Measurements from ENCODE around the gene FNIP2.

DNA sequence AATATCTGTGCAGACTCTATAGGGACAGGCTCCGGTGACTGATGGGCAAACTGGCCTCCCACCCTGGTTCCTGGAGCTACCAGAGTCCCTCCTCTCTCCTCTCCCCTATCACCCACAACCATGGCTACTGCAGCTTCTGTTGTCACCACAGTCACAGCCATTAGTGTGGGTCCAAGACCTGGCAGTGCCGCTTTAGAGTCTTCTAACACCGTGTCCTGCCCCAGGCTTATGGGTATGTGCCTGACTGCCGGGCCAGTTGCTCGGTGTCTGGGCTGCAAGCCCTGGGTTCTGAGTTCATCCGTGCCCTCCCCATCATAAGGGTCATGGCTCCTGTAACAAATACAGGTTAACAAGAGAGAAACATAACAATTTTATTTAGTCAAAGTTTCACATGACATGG, 85.4 kb downstream of the FNIP2 start:
- TF ChIP-seq, protein P1, sequence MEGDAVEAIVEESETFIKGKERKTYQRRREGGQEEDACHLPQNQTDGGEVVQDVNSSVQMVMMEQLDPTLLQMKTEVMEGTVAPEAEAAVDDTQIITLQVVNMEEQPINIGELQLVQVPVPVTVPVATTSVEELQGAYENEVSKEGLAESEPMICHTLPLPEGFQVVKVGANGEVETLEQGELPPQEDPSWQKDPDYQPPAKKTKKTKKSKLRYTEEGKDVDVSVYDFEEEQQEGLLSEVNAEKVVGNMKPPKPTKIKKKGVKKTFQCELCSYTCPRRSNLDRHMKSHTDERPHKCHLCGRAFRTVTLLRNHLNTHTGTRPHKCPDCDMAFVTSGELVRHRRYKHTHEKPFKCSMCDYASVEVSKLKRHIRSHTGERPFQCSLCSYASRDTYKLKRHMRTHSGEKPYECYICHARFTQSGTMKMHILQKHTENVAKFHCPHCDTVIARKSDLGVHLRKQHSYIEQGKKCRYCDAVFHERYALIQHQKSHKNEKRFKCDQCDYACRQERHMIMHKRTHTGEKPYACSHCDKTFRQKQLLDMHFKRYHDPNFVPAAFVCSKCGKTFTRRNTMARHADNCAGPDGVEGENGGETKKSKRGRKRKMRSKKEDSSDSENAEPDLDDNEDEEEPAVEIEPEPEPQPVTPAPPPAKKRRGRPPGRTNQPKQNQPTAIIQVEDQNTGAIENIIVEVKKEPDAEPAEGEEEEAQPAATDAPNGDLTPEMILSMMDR (IDR thresholded peaks at IDR 0.05): no peak
- TF ChIP-seq EP300 (IDR thresholded peaks at IDR 0.05): no peak
